Activated T-helper 2 cell treated with anti-CD3 and anti-CD28 coated beads, Interferon-gamma antibody, Interleukin-2, Interleukin-4, amounts not matched to agents 10 μg/mL and 5 μg/mL and 100 μg/mL, durations not matched to agents 14 hours and 24 hours and 36 hours (primary cell): ENCODE measurements around the gene OR9Q1. TPM values are rescaled to one million over a fixed set of nuclear protein-coding genes. Genes with fewer than 3 reads are reported as not detected.
"Not testable (repeated sequence)": the region's sequence is repeated elsewhere in the genome, so short reads cannot be mapped to it uniquely, and the experiment has no call there.

Experiments
- DNase-seq: peaks from one replicate; pipeline ENCODE4 v3.0.0; 2021; ENCODE audit warnings: low spot score
- H3K27ac Mint-ChIP-seq: one replicate; pipeline ENCODE4 v1.8.0; 2021; ENCODE audit warnings: mixed read lengths
- H3K27me3 Mint-ChIP-seq: one replicate; pipeline ENCODE4 v1.8.0; 2021; ENCODE audit warnings: low read depth, mixed read lengths
- H3K36me3 Mint-ChIP-seq: one replicate; pipeline ENCODE4 v1.8.0; 2021; ENCODE audit warnings: low read depth, mixed read lengths
- H3K4me1 Mint-ChIP-seq: one replicate; pipeline ENCODE4 v1.8.0; 2021; ENCODE audit warnings: low read depth, mixed read lengths
- H3K4me3 Mint-ChIP-seq: one replicate; pipeline ENCODE4 v1.8.0; 2021; ENCODE audit warnings: low read depth, mild to moderate bottlenecking, moderate library complexity, mixed read lengths
- H3K9me3 Mint-ChIP-seq: one replicate; pipeline ENCODE4 v1.8.0; 2021; ENCODE audit warnings: mixed read lengths
- intact Hi-C: fragments of 100-400 bp; cut with micrococcal nuclease; formaldehyde crosslinking; loops from one replicate; pipeline ENCODE4 v1.15.1; 2023
- total RNA-seq: library from RNA; stranded (reverse); gene quantifications from 2 replicates; pipeline ENCODE4 v1.2.3, GENCODE V29; 2022

OR9Q1 gene
- total RNA-seq, 1 donor from 2014 or later, result not detected

- Mint-ChIP-seq H3K4me3 (no peak overlapping the region), H3K36me3 (no peaks in the 10 kb centered on the region), H3K4me1 (no peaks in the 10 kb centered on the region), H3K27me3 (no peaks in the 10 kb centered on the region), H3K9me3 (no peaks in the 10 kb centered on the region), H3K27ac (no peak overlapping the region)
- intact Hi-C loops, result no loop called here
- DNase-seq, result no peak
Measured at GRCh38 chr11:58178444-58178843, 154.8 kb downstream of the OR9Q1 start.

GRCh38 chr11:58179648-58180047, 156.0 kb downstream of the OR9Q1 start:
- Mint-ChIP-seq H3K36me3 (no peaks in the 10 kb centered on the region), H3K9me3 (no peaks in the 10 kb centered on the region), H3K27ac (no peak overlapping the region), H3K4me3 (no peak overlapping the region), H3K4me1 (no peaks in the 10 kb centered on the region), H3K27me3 (no peaks in the 10 kb centered on the region)
- DNase-seq, result no peak
- intact Hi-C loops, result no loop called here

GRCh38 chr11:58186938-58187337, 163.3 kb downstream of the OR9Q1 start:
- H3K27ac Mint-ChIP-seq, result no peak overlapping the region
- no peaks in the 10 kb centered on the region for H3K9me3 Mint-ChIP-seq
- no peak for DNase-seq
- H3K27me3 Mint-ChIP-seq, result no peaks in the 10 kb centered on the region
- no peak overlapping the region for H3K4me3 Mint-ChIP-seq
- intact Hi-C loops, result no loop called here
- H3K4me1 Mint-ChIP-seq, result no peaks in the 10 kb centered on the region
- no peaks in the 10 kb centered on the region for H3K36me3 Mint-ChIP-seq

- no peaks in the 10 kb centered on the region for H3K9me3 Mint-ChIP-seq
- no peaks in the 10 kb centered on the region for H3K36me3 Mint-ChIP-seq
- no peak within 1 kb of the TSS for H3K27ac Mint-ChIP-seq
- no peaks in the 10 kb centered on the region for H3K27me3 Mint-ChIP-seq
- no peaks in the 10 kb centered on the region for H3K4me1 Mint-ChIP-seq
- no peak for DNase-seq
- intact Hi-C loops, result no loop called here
- no peak within 1 kb of the TSS for H3K4me3 Mint-ChIP-seq
Measured at GRCh38 chr11:58188770-58189169, 165.1 kb downstream of the OR9Q1 start, which contains the start of gene OR9Q2. Gene OR9Q2, plus strand, starts transcription at chr11:58189070. Its CDS starts 1,421 bp downstream, at chr11:58190491.

DNA sequence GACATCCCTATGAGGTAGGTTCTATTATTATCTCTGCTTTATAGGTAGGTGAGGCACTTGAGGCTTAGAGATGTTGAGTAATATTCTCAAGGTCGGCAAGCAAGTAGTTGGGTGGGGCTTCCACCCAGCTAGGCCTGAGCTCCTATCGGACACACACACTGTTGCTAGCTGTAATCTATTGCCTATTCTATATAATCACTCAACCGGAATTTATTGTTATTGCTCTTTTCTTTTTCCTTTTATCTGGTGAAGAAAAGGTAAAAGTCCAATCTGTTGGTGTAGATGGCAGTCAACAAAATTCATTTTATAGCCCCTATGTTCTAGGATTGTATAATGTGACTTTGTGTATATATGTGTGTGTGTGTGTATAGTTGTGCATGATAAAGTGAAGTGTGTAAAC, 168.5 kb downstream of the OR9Q1 start:
- H3K36me3 Mint-ChIP-seq, result no peaks in the 10 kb centered on the region
- H3K4me3 Mint-ChIP-seq, result no peak overlapping the region
- no peaks in the 10 kb centered on the region for H3K27me3 Mint-ChIP-seq
- H3K27ac Mint-ChIP-seq, result no peak overlapping the region
- no peak for DNase-seq
- H3K4me1 Mint-ChIP-seq, result no peaks in the 10 kb centered on the region
- peaks cover 3% of the 10 kb centered on the region for H3K9me3 Mint-ChIP-seq
- intact Hi-C loops, result no loop called here

DNA sequence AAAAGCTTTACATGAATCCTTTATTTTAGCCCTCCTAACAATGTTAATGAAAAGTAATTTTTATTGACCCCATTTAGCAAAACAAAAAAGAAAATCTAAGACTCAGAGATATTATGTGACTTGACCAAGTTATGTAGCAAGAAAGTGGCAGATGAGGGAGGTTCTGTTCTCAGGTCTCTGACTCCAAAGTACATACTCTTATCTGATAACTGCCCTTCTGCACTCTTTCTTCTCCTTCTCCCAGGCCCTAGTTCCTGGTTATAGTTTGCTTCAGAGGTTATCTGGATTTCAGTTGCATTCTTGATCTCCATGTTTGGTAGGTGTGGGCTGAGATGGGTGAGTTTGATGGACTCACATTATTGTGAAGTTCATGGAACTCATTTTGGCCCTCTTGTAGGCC, 169.7 kb downstream of the OR9Q1 start:
- no peak for DNase-seq
- Mint-ChIP-seq H3K36me3 (no peaks in the 10 kb centered on the region), H3K4me1 (no peaks in the 10 kb centered on the region), H3K27me3 (no peaks in the 10 kb centered on the region), H3K4me3 (no peak overlapping the region), H3K9me3 (peaks cover 11% of the 10 kb centered on the region), H3K27ac (no peak overlapping the region)
- intact Hi-C loops, result no loop called here

- H3K4me3 Mint-ChIP-seq, result no peak overlapping the region
- peaks cover 15% of the 10 kb centered on the region for H3K9me3 Mint-ChIP-seq
- no peak overlapping the region for H3K27ac Mint-ChIP-seq
- intact Hi-C loops, result no loop called here
- H3K36me3 Mint-ChIP-seq, result no peaks in the 10 kb centered on the region
- no peak for DNase-seq
- H3K27me3 Mint-ChIP-seq, result no peaks in the 10 kb centered on the region
- H3K4me1 Mint-ChIP-seq, result no peaks in the 10 kb centered on the region
Measured at GRCh38 chr11:58195939-58196338, 172.3 kb downstream of the OR9Q1 start.

DNA sequence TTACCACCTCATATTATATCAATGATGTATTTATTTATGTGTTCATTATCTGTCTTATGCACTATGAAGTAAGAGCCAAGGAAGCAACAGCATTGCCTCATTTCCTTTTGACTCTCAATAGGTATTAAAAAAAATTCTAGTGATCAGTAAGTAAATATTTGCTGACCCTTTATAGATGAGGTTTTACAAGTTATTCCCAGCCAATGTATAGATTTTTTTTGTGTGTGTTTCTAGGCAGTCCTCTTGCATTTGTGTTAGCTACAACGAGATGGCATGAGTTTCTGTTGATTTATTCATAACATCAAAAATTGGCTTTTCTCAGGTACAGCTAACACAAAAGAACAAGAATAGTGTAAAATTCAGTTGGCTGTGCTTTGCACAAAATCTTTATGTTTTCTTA, 175.6 kb downstream of the OR9Q1 start:
- Mint-ChIP-seq H3K27me3 (no peaks in the 10 kb centered on the region), H3K36me3 (no peaks in the 10 kb centered on the region), H3K4me3 (no peak overlapping the region), H3K9me3 (peaks cover 15% of the 10 kb centered on the region), H3K4me1 (no peaks in the 10 kb centered on the region), H3K27ac (no peak overlapping the region)
- intact Hi-C loops, result no loop called here
- DNase-seq, result no peak

DNA sequence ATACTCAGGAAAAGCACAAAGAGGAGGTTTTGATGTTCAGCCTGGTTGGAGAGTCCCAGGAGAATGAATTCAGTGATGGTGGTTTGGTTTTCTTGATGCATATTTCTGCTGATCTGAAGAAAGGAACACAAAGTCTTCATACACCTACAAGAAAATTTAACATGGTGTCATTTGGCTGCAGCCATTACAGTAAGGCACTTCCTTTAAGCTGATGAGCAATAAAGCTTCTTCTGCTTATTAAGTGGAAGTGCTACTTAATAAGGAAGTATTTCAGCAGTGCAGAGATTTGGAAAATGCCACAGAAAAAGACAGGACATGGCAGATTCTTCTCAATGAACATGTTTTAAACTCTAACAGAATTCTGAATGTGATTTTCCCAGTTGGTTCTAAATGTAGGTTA, 180.4 kb downstream of the OR9Q1 start, which contains the start of gene OR1S2:
OR1S2 (minus strand) TSS at position 101 of the 400 bp plus-strand sequence; CDS start at position 101, 0 bp downstream.
- Mint-ChIP-seq H3K36me3 (no peaks in the 10 kb centered on the region), H3K9me3 (peaks cover 2% of the 10 kb centered on the region), H3K4me1 (no peaks in the 10 kb centered on the region), H3K27ac (no peak within 1 kb of the TSS), H3K4me3 (no peak within 1 kb of the TSS), H3K27me3 (no peaks in the 10 kb centered on the region)
- intact Hi-C loops, result no loop called here
- DNase-seq, result no peak

- H3K9me3 Mint-ChIP-seq, H3K27ac Mint-ChIP-seq, H3K36me3 Mint-ChIP-seq, H3K27me3 Mint-ChIP-seq, intact Hi-C loops, H3K4me3 Mint-ChIP-seq, H3K4me1 Mint-ChIP-seq, DNase-seq: not testable (repeated sequence)
Measured at GRCh38 chr11:58212420-58212819, 188.7 kb downstream of the OR9Q1 start, which contains the start of gene OR1S1. Gene OR1S1, plus strand, starts transcription at chr11:58212720.

- no peaks in the 10 kb centered on the region for H3K4me1 Mint-ChIP-seq
- no peak for DNase-seq
- no peaks in the 10 kb centered on the region for H3K36me3 Mint-ChIP-seq
- H3K27ac Mint-ChIP-seq, result no peak overlapping the region
- H3K4me3 Mint-ChIP-seq, result no peak overlapping the region
- H3K27me3 Mint-ChIP-seq, result no peaks in the 10 kb centered on the region
- no peaks in the 10 kb centered on the region for H3K9me3 Mint-ChIP-seq
- intact Hi-C loops, result no loop called here
Measured at GRCh38 chr11:58216476-58216875, 192.8 kb downstream of the OR9Q1 start.

DNA sequence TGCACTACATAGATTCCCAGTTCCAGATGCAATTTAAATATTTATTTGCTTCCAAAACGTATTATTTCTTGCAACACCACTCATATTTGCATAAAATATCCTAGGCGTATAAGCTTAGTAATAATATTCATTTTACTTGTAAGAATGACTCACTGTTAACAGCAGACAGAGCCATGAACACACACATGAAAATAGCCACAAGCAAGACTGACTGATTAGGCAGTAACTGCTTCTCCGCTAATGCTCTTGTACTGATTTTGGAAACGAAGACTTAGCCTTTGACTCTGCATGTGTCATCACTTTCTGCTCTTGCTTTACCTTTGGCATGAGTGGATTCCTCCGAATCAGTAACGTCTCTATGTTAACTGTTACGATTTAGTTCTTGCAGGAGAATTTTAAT, 199.0 kb downstream of the OR9Q1 start:
- DNase-seq, result no peak
- Mint-ChIP-seq H3K36me3 (no peaks in the 10 kb centered on the region), H3K27ac (no peak overlapping the region), H3K4me3 (no peak overlapping the region), H3K4me1 (no peaks in the 10 kb centered on the region), H3K9me3 (no peaks in the 10 kb centered on the region), H3K27me3 (no peaks in the 10 kb centered on the region)
- intact Hi-C loops, result no loop called here

GRCh38 chr11:58227956-58228615, 204.4 kb downstream of the OR9Q1 start:
- Mint-ChIP-seq H3K9me3 (no peaks in the 10 kb centered on the region), H3K27me3 (no peaks in the 10 kb centered on the region), H3K36me3 (no peaks in the 10 kb centered on the region), H3K4me1 (no peaks in the 10 kb centered on the region), H3K4me3 (no peak overlapping the region), H3K27ac (no peak overlapping the region)
- DNase-seq, result no peak
- intact Hi-C loops, result no loop called here
